Astrocyte of the spinal cord (primary cell): ENCODE measurements around the gene RAD51.

Experiments used
- DNase-seq: peaks from one replicate; pipeline ENCODE4 v3.0.0; 2011; ENCODE audit warnings: low read depth, low spot score
- H3K4me3 ChIP-seq: 2 replicates; pipeline ENCODE4 v1.5.1; 2011; ENCODE audit warnings: low read depth, mild to moderate bottlenecking, low read length, moderate library complexity
- in situ Hi-C: cut with HindIII; loops from 2 replicates; pipeline ENCODE4 v1.10.0; 2017; ENCODE audit warnings: low sequenced_read_pairs
- TF ChIP-seq, protein P1 (sequence below): IDR thresholded peaks from 2 replicates; pipeline ENCODE4 v1.5.1; 2012; ENCODE audit warnings: low read depth, mild to moderate bottlenecking, low read length, inconsistent platforms

Gene RAD51

DNA sequence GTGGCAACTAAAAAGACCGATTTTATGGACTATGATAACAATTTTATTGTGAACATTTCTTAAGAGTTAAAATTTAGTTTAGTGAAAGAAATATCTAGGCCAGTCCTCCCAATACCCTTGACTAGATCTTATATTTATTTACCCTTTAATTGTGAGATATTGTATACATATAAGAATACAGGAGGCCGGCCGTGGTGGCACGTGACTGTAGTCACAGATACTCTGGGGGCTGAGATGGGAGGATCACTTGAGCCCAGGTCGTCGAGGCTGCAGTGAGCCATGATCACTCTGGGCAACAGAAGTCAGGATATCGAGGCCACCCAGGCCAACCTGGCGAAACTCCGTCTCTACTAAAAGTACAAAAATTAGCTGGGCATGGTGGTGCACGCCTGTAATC is 60.8 kb downstream of the RAD51 start:
- TF ChIP-seq, protein P1, sequence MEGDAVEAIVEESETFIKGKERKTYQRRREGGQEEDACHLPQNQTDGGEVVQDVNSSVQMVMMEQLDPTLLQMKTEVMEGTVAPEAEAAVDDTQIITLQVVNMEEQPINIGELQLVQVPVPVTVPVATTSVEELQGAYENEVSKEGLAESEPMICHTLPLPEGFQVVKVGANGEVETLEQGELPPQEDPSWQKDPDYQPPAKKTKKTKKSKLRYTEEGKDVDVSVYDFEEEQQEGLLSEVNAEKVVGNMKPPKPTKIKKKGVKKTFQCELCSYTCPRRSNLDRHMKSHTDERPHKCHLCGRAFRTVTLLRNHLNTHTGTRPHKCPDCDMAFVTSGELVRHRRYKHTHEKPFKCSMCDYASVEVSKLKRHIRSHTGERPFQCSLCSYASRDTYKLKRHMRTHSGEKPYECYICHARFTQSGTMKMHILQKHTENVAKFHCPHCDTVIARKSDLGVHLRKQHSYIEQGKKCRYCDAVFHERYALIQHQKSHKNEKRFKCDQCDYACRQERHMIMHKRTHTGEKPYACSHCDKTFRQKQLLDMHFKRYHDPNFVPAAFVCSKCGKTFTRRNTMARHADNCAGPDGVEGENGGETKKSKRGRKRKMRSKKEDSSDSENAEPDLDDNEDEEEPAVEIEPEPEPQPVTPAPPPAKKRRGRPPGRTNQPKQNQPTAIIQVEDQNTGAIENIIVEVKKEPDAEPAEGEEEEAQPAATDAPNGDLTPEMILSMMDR, result no peak
- H3K4me3 ChIP-seq, result peak overlapping the region; percentile 97
- in situ Hi-C loops, result no loop called here
- no peak for DNase-seq

- in situ Hi-C loops, result no loop called here
- TF ChIP-seq, protein P1, result no peak
- no peak overlapping the region for H3K4me3 ChIP-seq
- no peak for DNase-seq
Measured at GRCh38 chr15:40756938-40757337, 62.0 kb downstream of the RAD51 start.

GRCh38 chr15:40759961-40760360 is 65.0 kb downstream of the RAD51 start:
- no peak for DNase-seq
- TF ChIP-seq, protein P1, result no peak
- in situ Hi-C loops, result no loop called here
- no peak overlapping the region for H3K4me3 ChIP-seq

DNA sequence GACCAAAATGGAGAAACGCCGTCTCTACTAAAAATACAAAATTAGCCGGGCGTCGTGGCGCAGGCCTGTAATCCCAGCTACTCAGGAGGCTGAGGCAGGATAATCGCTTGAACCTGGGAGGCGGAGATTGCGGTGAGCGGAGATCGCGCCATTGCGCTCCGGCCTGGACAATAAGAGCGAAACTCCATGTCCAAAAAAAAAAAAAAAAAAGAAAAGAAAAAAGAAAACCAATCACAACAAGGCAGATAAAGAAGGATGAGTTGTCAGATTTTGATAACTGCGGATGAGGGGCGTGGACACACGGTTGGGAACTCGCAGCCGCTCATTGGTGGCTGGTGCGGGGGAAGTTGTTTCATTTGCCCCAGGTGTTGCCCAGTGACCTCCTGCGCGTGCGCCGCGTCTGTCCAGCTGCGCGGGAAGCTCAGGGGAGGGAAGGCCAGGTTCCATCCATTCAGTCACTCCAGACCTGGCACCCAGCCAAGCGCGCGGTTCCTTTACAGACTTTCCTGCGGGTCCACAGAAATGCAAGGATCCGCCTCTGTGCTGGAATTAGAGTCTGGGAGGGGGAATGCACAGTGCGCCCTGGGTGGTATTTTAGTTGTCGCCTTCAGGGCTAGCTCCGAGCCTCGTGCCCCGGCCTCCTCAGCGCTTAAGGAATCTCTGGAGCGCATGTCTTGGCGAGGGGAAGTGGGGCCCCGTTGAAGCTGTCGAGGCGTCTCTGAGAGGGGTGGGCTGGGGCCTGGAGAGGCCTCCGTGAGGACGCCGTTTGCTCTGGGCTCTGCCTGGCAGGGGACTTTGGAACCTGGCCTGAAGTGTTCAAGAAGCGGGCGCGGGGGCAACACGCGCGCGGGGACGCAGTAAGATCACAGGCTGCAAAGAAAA is 68.2 kb downstream of the RAD51 start:
- peak; percentile 52 for DNase-seq
- TF ChIP-seq, protein P1, result no peak
- H3K4me3 ChIP-seq, result peak overlapping the region; percentile 45
- in situ Hi-C loops, result no loop called here

DNA sequence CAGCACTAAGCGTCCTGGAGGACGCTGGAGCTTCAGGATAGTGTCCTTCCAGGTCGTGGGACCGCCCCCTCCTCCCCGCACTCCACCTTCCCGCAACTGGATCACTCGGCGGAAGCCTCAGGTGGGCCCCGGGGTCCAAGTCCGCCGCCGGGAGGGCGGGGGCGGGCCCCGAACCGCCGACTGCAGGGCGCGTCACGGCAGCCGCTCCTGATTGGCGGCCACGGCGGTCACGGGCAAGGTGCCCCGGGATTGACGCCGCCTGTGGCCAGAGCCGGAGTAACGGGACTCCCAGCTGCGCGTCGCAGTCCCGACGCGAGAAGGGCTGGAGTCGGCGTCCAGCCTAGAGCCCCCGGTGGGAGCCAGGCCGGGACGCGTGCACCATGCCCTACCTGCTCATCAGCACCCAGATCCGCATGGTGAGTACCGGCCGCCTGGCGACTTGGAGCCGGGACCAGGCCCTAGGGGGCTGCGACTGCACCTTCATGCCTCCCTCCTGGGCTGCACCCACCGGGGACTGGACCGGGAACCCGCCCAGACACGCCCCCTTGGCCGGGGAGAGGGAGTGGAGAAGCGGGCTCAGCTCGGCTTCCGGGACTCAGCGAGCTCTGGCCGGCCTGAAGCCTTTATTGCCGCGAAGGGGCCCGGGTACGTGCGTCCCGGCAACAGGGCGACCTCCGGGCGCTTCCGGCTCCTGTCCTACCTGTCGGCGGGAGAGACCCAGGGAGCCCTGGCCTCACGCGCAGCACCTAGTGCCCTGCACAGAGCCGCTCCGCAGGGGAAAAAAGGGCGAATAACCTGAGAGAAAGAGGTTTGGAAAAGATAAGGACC is 69.0 kb downstream of the RAD51 start, which contains the start of gene GCHFR:
Gene GCHFR (plus strand): TSS at position 268 of the 828 bp plus-strand sequence. CDS start 113 bp downstream, at position 381.
- in situ Hi-C loops, result no loop called here

DNA sequence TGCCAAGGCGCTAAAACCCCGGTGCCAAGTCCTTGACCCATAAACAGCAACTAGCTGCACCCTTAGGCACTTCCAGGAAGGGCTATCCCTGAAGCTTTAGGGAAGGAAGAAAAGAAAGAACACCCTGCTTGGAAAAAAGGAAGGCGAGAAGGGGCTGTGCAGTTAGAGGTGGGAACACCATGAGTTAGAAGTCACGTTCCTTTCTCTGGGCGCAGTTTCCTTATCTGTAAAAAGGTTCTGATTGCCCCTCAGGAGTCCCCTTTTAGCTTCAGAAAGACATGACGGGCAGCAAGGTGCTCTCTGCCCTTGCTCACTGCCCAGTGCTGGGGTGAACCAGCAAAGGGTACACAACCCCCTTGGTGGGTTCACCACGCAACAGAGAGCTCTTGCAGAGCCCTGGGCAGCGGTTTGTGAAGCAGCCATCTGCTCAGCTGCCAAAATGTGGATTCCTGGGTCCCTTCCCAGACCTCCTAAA is 69.7 kb downstream of the RAD51 start:
- TF ChIP-seq, protein P1, result no peak
- in situ Hi-C loops, result no loop called here
- DNase-seq, result no peak
- H3K4me3 ChIP-seq, result peak overlapping the region; percentile 45

More for the DNA sequence above, 69.0 kb downstream of the RAD51 start, which contains the start of gene GCHFR:
- peak; percentile 64 for DNase-seq
- H3K4me3 ChIP-seq, result peak within 1 kb of the TSS; percentile 45
- TF ChIP-seq, protein P1, result peak; percentile 8
